Dedifferentiated amniotic fluid mesenchymal stem cell (primary cell): ENCODE measurements around the gene RBMS1.

Experiments
- DNase-seq: peaks from one replicate; pipeline ENCODE4 v3.0.0-alpha.2; 2016; ENCODE audit errors: extremely low spot score

RBMS1 gene

GRCh38 chr2:160408959-160409291 lies 84.7 kb downstream of the RBMS1 start:
- DNase-seq: no peak

GRCh38 chr2:160408173-160408958 lies 85.2 kb downstream of the RBMS1 start:
- no peak for DNase-seq

GRCh38 chr2:160407393-160408172 lies 86.0 kb downstream of the RBMS1 start:
- peak; percentile 44 for DNase-seq

GRCh38 chr2:160406591-160407392 lies 86.8 kb downstream of the RBMS1 start:
- peak; percentile 26 for DNase-seq

- no peak for DNase-seq
These were observed 88.3 kb downstream of the RBMS1 start for GRCh38 chr2:160405077-160405867.

GRCh38 chr2:160402997-160403979 lies 90.3 kb downstream of the RBMS1 start:
- no peak for DNase-seq

GRCh38 chr2:160402501-160402900 lies 91.1 kb downstream of the RBMS1 start:
- DNase-seq: no peak

- no peak for DNase-seq
These were observed 91.7 kb downstream of the RBMS1 start for GRCh38 chr2:160401895-160402294.

GRCh38 chr2:160399880-160400279 lies 93.7 kb downstream of the RBMS1 start:
- DNase-seq: no peak

- peak; percentile 53 for DNase-seq
These were observed 96.1 kb downstream of the RBMS1 start for GRCh38 chr2:160397530-160397865.

- DNase-seq: no peak
These were observed 99.5 kb downstream of the RBMS1 start for GRCh38 chr2:160394153-160394552.

- DNase-seq: no peak
These were observed 101.4 kb downstream of the RBMS1 start for GRCh38 chr2:160392201-160392600.

GRCh38 chr2:160390544-160391455 lies 102.8 kb downstream of the RBMS1 start:
- no peak for DNase-seq

- peak; percentile 67 for DNase-seq
These were observed 103.7 kb downstream of the RBMS1 start for GRCh38 chr2:160389875-160390274.

- no peak for DNase-seq
These were observed 104.9 kb downstream of the RBMS1 start for GRCh38 chr2:160388464-160389263.

- DNase-seq: peak; percentile 90
These were observed 105.9 kb downstream of the RBMS1 start for GRCh38 chr2:160387558-160388262.

- DNase-seq: no peak
These were observed 108.8 kb downstream of the RBMS1 start for GRCh38 chr2:160384791-160385190.

GRCh38 chr2:160381425-160381951 lies 112.1 kb downstream of the RBMS1 start:
- no peak for DNase-seq
